ENCODE data around the gene CSK. TPM values are rescaled to one million over a fixed set of nuclear protein-coding genes. Genes with fewer than 3 reads are reported as not detected.

CSK gene
- total and polyA plus RNA-seq, 12 donors, result 19.7 to 48.6 (median 24.8) TPM

- WGBS, 2 donors, result 75 to 86% methylated on average over 5 of the region's 5 CpGs
Observed at GRCh38 chr15:74742422-74742821, 39.5 kb upstream of the CSK start.

GRCh38 chr15:74746389-74746788 is 35.5 kb upstream of the CSK start:
- Histone ChIP-seq H3K27me3 (peaks cover 0 to 10% (median 0%) of the 10 kb centered on the region in 7 donors), H3K36me3 (no peaks in the 10 kb centered on the region), H3K4me3 (no peak overlapping the region), H3K9me3 (peaks cover 0 to 4% (median 0%) of the 10 kb centered on the region in 11 donors), H3K4me1 (no peaks in the 10 kb centered on the region), H3K27ac (no peak overlapping the region)
- intact Hi-C loops (cut with DNase I), result no loop called here
- 57 to 76% methylated on average over 4 of the region's 4 CpGs for WGBS, 2 donors
- TF ChIP-seq CTCF (IDR thresholded peaks at IDR 0.05), result no peak
- ATAC-seq (no peak), DNase-seq (no peak)

More at GRCh38 chr15:74742422-74742821, 39.5 kb upstream of the CSK start:
- Histone ChIP-seq H3K4me1 (no peaks in the 10 kb centered on the region), H3K27ac (no peak overlapping the region), H3K36me3 (no peaks in the 10 kb centered on the region), H3K27me3 (peaks cover 0 to 10% (median 0%) of the 10 kb centered on the region in 7 donors), H3K4me3 (no peak overlapping the region), H3K9me3 (peaks cover 0 to 4% (median 0%) of the 10 kb centered on the region in 11 donors)
- no peak for ATAC-seq
- DNase-seq, result no peak
- TF ChIP-seq CTCF (IDR thresholded peaks at IDR 0.05), result no peak
- intact Hi-C loops (cut with DNase I), result no loop called here

GRCh38 chr15:74748322-74748946 is 33.4 kb upstream of the CSK start, which contains the start of gene CYP1A2:
CYP1A2 (plus strand) TSS chr15:74748845; CDS start chr15:74749739, 894 bp downstream.
- no peaks in the 10 kb centered on the region for H3K36me3 ChIP-seq
- DNase-seq (no peak), ATAC-seq (no peak)
- H3K4me3 ChIP-seq, result no peak within 1 kb of the TSS
- H3K27ac ChIP-seq, result no peak within 1 kb of the TSS
- no peaks in the 10 kb centered on the region for H3K9me3 ChIP-seq
- H3K4me1 ChIP-seq, result no peaks in the 10 kb centered on the region
- intact Hi-C loops (cut with DNase I), result no loop called here
- TF ChIP-seq CTCF (IDR thresholded peaks at IDR 0.05), result no peak
- 78 to 89% methylated on average over 3 of the region's 3 CpGs for WGBS, 2 donors
- H3K27me3 ChIP-seq, result no peaks in the 10 kb centered on the region

GRCh38 chr15:74749832-74750231 is 32.0 kb upstream of the CSK start:
- Histone ChIP-seq H3K36me3 (no peaks in the 10 kb centered on the region), H3K9me3 (no peaks in the 10 kb centered on the region), H3K4me3 (no peak overlapping the region), H3K4me1 (no peaks in the 10 kb centered on the region), H3K27me3 (no peaks in the 10 kb centered on the region), H3K27ac (no peak overlapping the region)
- TF ChIP-seq CTCF (IDR thresholded peaks at IDR 0.05), result no peak
- peak in 1 of 8 donors; percentile 34 for ATAC-seq
- no peak for DNase-seq
- intact Hi-C loops (cut with DNase I), result no loop called here
- 88 to 91% methylated on average over 20 of the region's 20 CpGs for WGBS, 2 donors
